ENCODE data around the gene HOXB2. TPM values are rescaled to one million over a fixed set of nuclear protein-coding genes. Genes with fewer than 3 reads are reported as not detected.
A peak's percentile ranks its signal among the peaks of the same experiment; 100 is the strongest.

HOXB2 gene
- total RNA-seq, 3 donors from 2014 or later (not counting 1 experiment from before 2014, with no cell fraction given): 21.6 to 30.5 (median 24.7) TPM

DNA sequence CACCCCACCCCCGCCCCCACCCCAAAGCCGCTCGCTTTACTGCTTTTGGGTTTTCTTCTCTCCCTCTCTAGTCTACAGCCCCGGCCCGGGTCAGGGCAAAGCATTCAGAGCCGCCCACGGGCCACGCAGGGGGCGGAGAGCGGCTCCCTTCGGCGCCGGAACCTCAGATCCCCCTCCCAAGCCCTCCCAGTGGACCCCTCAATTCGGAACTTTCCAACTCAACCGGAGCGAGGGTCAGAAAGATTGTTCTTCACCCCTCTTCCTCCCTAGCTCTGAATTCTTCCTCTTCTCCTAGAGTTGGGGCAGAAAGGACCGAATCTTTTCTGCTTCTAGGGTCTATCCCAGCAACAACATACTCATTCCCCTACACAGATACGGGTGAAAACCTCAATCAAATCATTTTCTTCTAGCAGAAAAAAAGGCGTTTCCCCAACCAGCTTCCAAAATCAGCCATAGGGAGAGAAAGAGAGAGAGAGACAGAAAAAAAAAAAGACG, 1.0 kb downstream of the HOXB2 start:
- Mint-ChIP-seq H3K36me3 (peaks cover 7% of the 10 kb centered on the region), H3K27me3 (ENCODE audit: low read depth in 2 of 2) (peaks cover 0 to 23% of the 10 kb centered on the region in 2 donors), H3K27ac (peak overlapping the region; percentile 94 to 99), H3K9me3 (no peaks in the 10 kb centered on the region), H3K4me1 (peaks cover 73 to 74% of the 10 kb centered on the region in 2 donors), H3K4me3 (peak overlapping the region; percentile 99)
- peaks cover 62% of the 10 kb centered on the region for H3K4me1 ChIP-seq (ENCODE audit: control insufficient read depth, insufficient read depth, low read length)
- intact Hi-C loops (cut with micrococcal nuclease): loop anchor here (2.0 kb wide), 1 partner anchor 15 kb away; no protein-coding TSS in a partner anchor
- peak; percentile 24 to 45 (median 30) for ATAC-seq
- peak overlapping the region; percentile 95 for H3K27ac ChIP-seq (ENCODE audit: low read length)
- H3K9me3 ChIP-seq (ENCODE audit: control insufficient read depth, insufficient read depth, low read length): no peaks in the 10 kb centered on the region
- 0% methylated on average over 18 of the region's 20 CpGs for WGBS (ENCODE audit: insufficient coverage)
- no peaks in the 10 kb centered on the region for H3K27me3 ChIP-seq (ENCODE audit: control insufficient read depth, insufficient read depth, low read length)
- peak in 1 of 2 donors; percentile 52 for DNase-seq
- H3K4me3 ChIP-seq (ENCODE audit: low read length): peak overlapping the region; percentile 77
- H3K36me3 ChIP-seq (ENCODE audit: control insufficient read depth, insufficient read depth, low read length): no peaks in the 10 kb centered on the region
- TF ChIP-seq CTCF (IDR thresholded peaks at IDR 0.05): no peak

GRCh38 chr17:48543107-48543853, 1.6 kb downstream of the HOXB2 start:
- Mint-ChIP-seq H3K4me1 (peaks cover 68 to 69% of the 10 kb centered on the region in 2 donors), H3K9me3 (no peaks in the 10 kb centered on the region), H3K27me3 (ENCODE audit: low read depth in 2 of 2) (peaks cover 0 to 23% of the 10 kb centered on the region in 2 donors), H3K36me3 (peaks cover 7% of the 10 kb centered on the region), H3K27ac (peak overlapping the region; percentile 94 to 99), H3K4me3 (peak overlapping the region; percentile 99)
- under 1% methylated on average over 72 of the region's 72 CpGs for WGBS (ENCODE audit: insufficient coverage)
- peaks cover 57% of the 10 kb centered on the region for H3K4me1 ChIP-seq (ENCODE audit: control insufficient read depth, insufficient read depth, low read length)
- intact Hi-C loops (cut with micrococcal nuclease): loop anchor here (2.0 kb wide), 1 partner anchor 14 kb away; no protein-coding TSS in a partner anchor
- ATAC-seq: peak; percentile 63 to 74 (median 71)
- TF ChIP-seq CTCF (IDR thresholded peaks at IDR 0.05): peak; percentile 36
- H3K36me3 ChIP-seq (ENCODE audit: control insufficient read depth, insufficient read depth, low read length): no peaks in the 10 kb centered on the region
- H3K27ac ChIP-seq (ENCODE audit: low read length): peak overlapping the region; percentile 95
- peak; percentile 64 to 77 for DNase-seq
- H3K4me3 ChIP-seq (ENCODE audit: low read length): peak overlapping the region; percentile 77
- H3K9me3 ChIP-seq (ENCODE audit: control insufficient read depth, insufficient read depth, low read length): no peaks in the 10 kb centered on the region
- H3K27me3 ChIP-seq (ENCODE audit: control insufficient read depth, insufficient read depth, low read length): no peaks in the 10 kb centered on the region

GRCh38 chr17:48542698-48543106, 2.2 kb downstream of the HOXB2 start:
- intact Hi-C loops (cut with micrococcal nuclease): loop anchor here (2.0 kb wide), 1 partner anchor 14 kb away; no protein-coding TSS in a partner anchor
- Histone ChIP-seq H3K4me1 (ENCODE audit: control insufficient read depth, insufficient read depth, low read length) (peaks cover 51% of the 10 kb centered on the region), H3K9me3 (ENCODE audit: control insufficient read depth, insufficient read depth, low read length) (no peaks in the 10 kb centered on the region), H3K4me3 (ENCODE audit: low read length) (peak overlapping the region; percentile 77), H3K27me3 (ENCODE audit: control insufficient read depth, insufficient read depth, low read length) (no peaks in the 10 kb centered on the region), H3K27ac (ENCODE audit: low read length) (peak overlapping the region; percentile 95), H3K36me3 (ENCODE audit: control insufficient read depth, insufficient read depth, low read length) (no peaks in the 10 kb centered on the region)
- Mint-ChIP-seq H3K4me1 (peaks cover 62 to 65% of the 10 kb centered on the region in 2 donors), H3K27ac (peak overlapping the region; percentile 94 to 99), H3K36me3 (peaks cover 7% of the 10 kb centered on the region), H3K9me3 (no peaks in the 10 kb centered on the region), H3K4me3 (peak overlapping the region; percentile 99), H3K27me3 (ENCODE audit: low read depth in 2 of 2) (peaks cover 0 to 23% of the 10 kb centered on the region in 2 donors)
- ATAC-seq (peak in 2 of 3 donors; percentile 1 to 2), DNase-seq (no peak)
- no peak for TF ChIP-seq CTCF (IDR thresholded peaks at IDR 0.05)
- WGBS (ENCODE audit: insufficient coverage): 7% methylated on average over 12 of the region's 12 CpGs
